ENCODE measurements around the gene KCNK10. TPM values are rescaled to one million over a fixed set of nuclear protein-coding genes. Genes with fewer than 3 reads are reported as not detected.

KCNK10 gene
- total and polyA plus RNA-seq, 2 experiments from 2014 or later = not detected

DNA sequence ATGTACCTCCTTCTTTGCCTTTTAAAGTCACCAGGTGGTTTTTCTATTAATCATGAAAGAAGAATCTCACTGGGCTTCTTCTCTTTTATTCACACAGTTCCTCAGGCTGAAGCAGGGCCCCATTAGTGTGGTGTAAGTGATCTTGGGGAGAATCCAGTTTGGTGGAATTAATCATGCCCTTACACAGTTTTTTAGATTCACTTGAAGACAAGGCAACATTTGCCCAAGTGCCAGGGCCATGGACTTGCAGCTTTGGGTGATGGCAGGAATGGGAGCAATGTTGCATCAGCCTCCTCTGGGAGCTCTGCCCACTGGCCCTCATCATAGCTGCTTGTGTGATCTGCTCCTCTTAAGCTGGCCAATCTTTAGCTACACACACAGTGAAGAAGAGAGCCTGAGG is 33.8 kb downstream of the KCNK10 start:
- Histone ChIP-seq H3K4me2 (ENCODE audit: unreplicated experiment) (no peak overlapping the region), H3K36me3 (ENCODE audit: low read depth) (no peaks in the 10 kb centered on the region), H4K20me1 (ENCODE audit: insufficient read depth) (no peaks in the 10 kb centered on the region), H3K27me3 (replicated peaks; ENCODE audit: insufficient read depth) (no peaks in the 10 kb centered on the region), H3K4me1 (ENCODE audit: insufficient read depth) (0 out of 2 replicates have a peak, but pooled peaks cover 6% of the 10 kb centered on the region), H3K4me3 (no peak overlapping the region), H3F3A (ENCODE audit: insufficient read depth) (no peaks in the 10 kb centered on the region), H2AFZ (no peak overlapping the region), H3K9me2 (ENCODE audit: insufficient read depth) (no peaks in the 10 kb centered on the region), H3K79me2 (ENCODE audit: insufficient read depth) (no peaks in the 10 kb centered on the region), H3K9me3 (ENCODE audit: low read depth) (no peaks in the 10 kb centered on the region), H3K27ac (no peak overlapping the region), H3K9ac (no peak overlapping the region)
- TF ChIP-seq EZH2phosphoT487 (IDR thresholded peaks at IDR 0.05; ENCODE audit: insufficient read depth, low read depth) (no peak), EZH2 (IDR thresholded peaks at IDR 0.05; ENCODE audit: insufficient read depth, poor library complexity, severe bottlenecking) (no peak)
- in situ Hi-C loops (cut with MboI) = no loop called here
- peak; percentile 55 for DNase-seq

DNA sequence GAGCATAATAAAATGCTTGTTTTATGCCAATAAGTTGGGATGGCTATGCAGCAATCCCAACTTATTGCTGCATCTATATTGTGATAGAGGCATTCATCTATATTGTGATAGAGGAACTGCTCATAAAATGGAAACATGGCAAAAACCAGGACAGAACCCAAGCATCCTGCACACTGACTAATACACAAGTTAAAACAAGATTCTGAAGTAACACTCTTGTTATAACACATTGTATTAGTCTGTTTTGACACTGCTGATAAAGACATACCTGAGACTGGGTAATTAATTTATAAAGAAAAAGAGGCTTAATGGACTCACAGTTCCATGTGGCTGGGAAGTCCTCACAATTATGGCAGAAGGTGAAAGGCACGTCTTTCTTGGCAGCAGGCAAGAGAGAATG is 36.8 kb downstream of the KCNK10 start:
- Histone ChIP-seq H3F3A (ENCODE audit: insufficient read depth) (no peaks in the 10 kb centered on the region), H3K9me3 (ENCODE audit: low read depth) (no peaks in the 10 kb centered on the region), H3K79me2 (ENCODE audit: insufficient read depth) (no peaks in the 10 kb centered on the region), H3K4me3 (no peak overlapping the region), H3K36me3 (ENCODE audit: low read depth) (no peaks in the 10 kb centered on the region), H4K20me1 (ENCODE audit: insufficient read depth) (no peaks in the 10 kb centered on the region), H3K9ac (no peak overlapping the region), H3K4me2 (ENCODE audit: unreplicated experiment) (no peak overlapping the region), H3K4me1 (ENCODE audit: insufficient read depth) (0 out of 2 replicates have a peak, but pooled peaks cover 6% of the 10 kb centered on the region), H3K27me3 (replicated peaks; ENCODE audit: insufficient read depth) (no peaks in the 10 kb centered on the region), H3K9me2 (ENCODE audit: insufficient read depth) (no peaks in the 10 kb centered on the region), H3K27ac (no peak overlapping the region), H2AFZ (no peak overlapping the region)
- DNase-seq = no peak
- 7 to 20% methylated on average over 1 of the region's 1 CpG for WGBS, 2 experiments (ENCODE audit: low coverage in 1 of 2, low lambda C conversion rate in 2 of 2, missing lambda C conversion rate in 2 of 2)
- in situ Hi-C loops (cut with MboI) = no loop called here
- no peak for TF ChIP-seq EZH2 (IDR thresholded peaks at IDR 0.05; ENCODE audit: insufficient read depth, poor library complexity, severe bottlenecking)
- TF ChIP-seq EZH2phosphoT487 (IDR thresholded peaks at IDR 0.05; ENCODE audit: insufficient read depth, low read depth) = no peak

DNA sequence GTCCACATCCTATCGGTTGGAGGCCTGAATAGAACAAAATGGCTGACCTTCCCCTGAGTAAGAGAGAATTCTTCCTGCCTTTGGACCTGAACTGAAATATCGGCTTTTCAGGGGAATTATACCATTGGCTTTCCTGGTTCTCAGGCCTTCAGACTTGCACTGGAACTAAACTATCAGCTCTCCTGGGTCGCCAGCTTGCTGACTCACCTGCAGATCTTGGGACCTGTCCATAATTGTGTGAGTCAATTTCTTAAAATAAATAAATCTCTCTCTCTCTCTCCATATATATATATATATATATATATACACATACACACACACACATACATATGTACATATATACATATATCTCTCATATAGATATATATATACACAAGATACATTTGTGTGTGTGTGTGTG is 41.6 kb downstream of the KCNK10 start:
- Histone ChIP-seq H3K9me3 (ENCODE audit: low read depth) (no peaks in the 10 kb centered on the region), H3F3A (ENCODE audit: insufficient read depth) (no peaks in the 10 kb centered on the region), H3K36me3 (ENCODE audit: low read depth) (no peaks in the 10 kb centered on the region), H3K27me3 (replicated peaks; ENCODE audit: insufficient read depth) (no peaks in the 10 kb centered on the region), H3K79me2 (ENCODE audit: insufficient read depth) (no peaks in the 10 kb centered on the region), H2AFZ (no peak overlapping the region), H3K9me2 (ENCODE audit: insufficient read depth) (no peaks in the 10 kb centered on the region), H3K4me3 (no peak overlapping the region), H3K4me2 (ENCODE audit: unreplicated experiment) (no peak overlapping the region), H4K20me1 (ENCODE audit: insufficient read depth) (no peaks in the 10 kb centered on the region), H3K27ac (no peak overlapping the region), H3K9ac (no peak overlapping the region), H3K4me1 (ENCODE audit: insufficient read depth) (no peaks in the 10 kb centered on the region)
- no peak for TF ChIP-seq EZH2phosphoT487 (IDR thresholded peaks at IDR 0.05; ENCODE audit: insufficient read depth, low read depth)
- TF ChIP-seq EZH2 (IDR thresholded peaks at IDR 0.05; ENCODE audit: insufficient read depth, poor library complexity, severe bottlenecking) = no peak
- WGBS, 2 experiments (ENCODE audit: low coverage in 1 of 2, low lambda C conversion rate in 2 of 2, missing lambda C conversion rate in 2 of 2) = 8 to 18% methylated on average over 3 of the region's 3 CpGs
- in situ Hi-C loops (cut with MboI) = no loop called here
- DNase-seq = peak; percentile 4

GRCh38 chr14:88276923-88277596 is 46.0 kb downstream of the KCNK10 start:
- H3K9me2 ChIP-seq (ENCODE audit: insufficient read depth) = no peaks in the 10 kb centered on the region
- no peak overlapping the region for H3K4me2 ChIP-seq (ENCODE audit: unreplicated experiment)
- H3K27ac ChIP-seq = no peak overlapping the region
- in situ Hi-C loops (cut with MboI) = no loop called here
- no peaks in the 10 kb centered on the region for H3K36me3 ChIP-seq (ENCODE audit: low read depth)
- H3K9me3 ChIP-seq (ENCODE audit: low read depth) = no peaks in the 10 kb centered on the region
- no peaks in the 10 kb centered on the region for H3K79me2 ChIP-seq (ENCODE audit: insufficient read depth)
- no peaks in the 10 kb centered on the region for H3F3A ChIP-seq (ENCODE audit: insufficient read depth)
- H3K9ac ChIP-seq = no peak overlapping the region
- H2AFZ ChIP-seq = no peak overlapping the region
- H3K4me1 ChIP-seq (ENCODE audit: insufficient read depth) = no peaks in the 10 kb centered on the region
- H4K20me1 ChIP-seq (ENCODE audit: insufficient read depth) = no peaks in the 10 kb centered on the region
- no peak for DNase-seq
- 35 to 47% methylated on average over 3 of the region's 3 CpGs for WGBS, 2 experiments (ENCODE audit: low coverage in 1 of 2, low lambda C conversion rate in 2 of 2, missing lambda C conversion rate in 2 of 2)
- TF ChIP-seq EZH2phosphoT487 (IDR thresholded peaks at IDR 0.05; ENCODE audit: insufficient read depth, low read depth) = no peak
- no peak for TF ChIP-seq EZH2 (IDR thresholded peaks at IDR 0.05; ENCODE audit: insufficient read depth, poor library complexity, severe bottlenecking)
- H3K27me3 ChIP-seq (replicated peaks; ENCODE audit: insufficient read depth) = no peaks in the 10 kb centered on the region
- H3K4me3 ChIP-seq = no peak overlapping the region

All from GM23248 (cell line).